Loucy (cell line): ENCODE measurements around the gene PPM1B.

Experiments used
- H2AFZ ChIP-seq: fragments of 200-600 bp; sonication (generic); 2 replicates; pipeline ENCODE4 v1.6.0; 2016; ENCODE audit warnings: antibody characterized with exemption, mild to moderate bottlenecking, low read length, moderate library complexity
- H3F3A ChIP-seq: fragments of 200-600 bp; 2 replicates; pipeline ENCODE4 v1.6.0; 2016; ENCODE audit warnings: antibody characterized with exemption, low read depth, mild to moderate bottlenecking
- H3K27me3 ChIP-seq: fragments of 200-600 bp; sonication (generic); 2 replicates; pipeline ENCODE4 v1.6.1; 2014; ENCODE audit warnings: low read length, mild to moderate bottlenecking; ENCODE audit not compliant: insufficient read depth, poor library complexity, severe bottlenecking
- H3K36me3 ChIP-seq: fragments of 200-600 bp; sonication (generic); 2 replicates; pipeline ENCODE4 v1.6.1; 2016; ENCODE audit warnings: low read length; ENCODE audit not compliant: insufficient read depth
- H3K4me1 ChIP-seq: fragments of 200-600 bp; sonication (generic); 2 replicates; pipeline ENCODE4 v1.5.1; 2014; ENCODE audit warnings: low read length, mild to moderate bottlenecking; ENCODE audit not compliant: insufficient read depth, poor library complexity, severe bottlenecking
- H3K4me2 ChIP-seq: fragments of 200-600 bp; sonication (generic); 2 replicates; pipeline ENCODE4 v1.6.0; 2014; ENCODE audit warnings: antibody characterized with exemption, low read length, low read depth, mild to moderate bottlenecking; ENCODE audit not compliant: poor library complexity, severe bottlenecking
- H3K4me3 ChIP-seq: fragments of 200-600 bp; sonication (generic); 2 replicates; pipeline ENCODE4 v1.5.1; 2014; ENCODE audit warnings: low read length, mild to moderate bottlenecking, mixed read lengths; ENCODE audit not compliant: poor library complexity, severe bottlenecking
- H3K79me2 ChIP-seq: fragments of 200-600 bp; sonication (generic); 2 replicates; pipeline ENCODE4 v1.6.1; 2014; ENCODE audit warnings: low read length; ENCODE audit not compliant: insufficient read depth
- H3K9ac ChIP-seq: fragments of 200-600 bp; sonication (generic); 2 replicates; pipeline ENCODE4 v1.6.0; 2014; ENCODE audit warnings: mild to moderate bottlenecking, low read depth, low read length, moderate library complexity; ENCODE audit not compliant: poor library complexity, severe bottlenecking
- H3K9me2 ChIP-seq: fragments of 200-600 bp; sonication (generic); replicated peaks from 2 replicates; pipeline ENCODE4 v1.6.1; 2016; ENCODE audit warnings: low read depth, low read length, mixed read lengths
- H3K9me3 ChIP-seq: fragments of 200-600 bp; sonication (generic); 2 replicates; pipeline ENCODE4 v1.6.1; 2014; ENCODE audit warnings: mild to moderate bottlenecking, antibody characterized with exemption, low read length, low read depth; ENCODE audit not compliant: insufficient read depth
- H4K20me1 ChIP-seq: fragments of 200-600 bp; sonication (generic); 2 replicates; pipeline ENCODE4 v1.6.0; 2014; ENCODE audit warnings: antibody characterized with exemption, low read length, mild to moderate bottlenecking; ENCODE audit not compliant: insufficient read depth, poor library complexity, severe bottlenecking
- CTCF ChIP-seq: fragments of 200-600 bp; sonication (generic); conservative IDR thresholded peaks from 2 replicates; pipeline ENCODE4 v1.5.1; 2014; ENCODE audit warnings: mild to moderate bottlenecking, antibody characterized with exemption, low read length
- EZH2phosphoT487 ChIP-seq: fragments of 200-600 bp; IDR thresholded peaks from 2 replicates; pipeline ENCODE4 v1.6.1; 2018; ENCODE audit warnings: antibody characterized with exemption, mild to moderate bottlenecking, moderate library complexity, borderline replicate concordance

PPM1B gene

DNA sequence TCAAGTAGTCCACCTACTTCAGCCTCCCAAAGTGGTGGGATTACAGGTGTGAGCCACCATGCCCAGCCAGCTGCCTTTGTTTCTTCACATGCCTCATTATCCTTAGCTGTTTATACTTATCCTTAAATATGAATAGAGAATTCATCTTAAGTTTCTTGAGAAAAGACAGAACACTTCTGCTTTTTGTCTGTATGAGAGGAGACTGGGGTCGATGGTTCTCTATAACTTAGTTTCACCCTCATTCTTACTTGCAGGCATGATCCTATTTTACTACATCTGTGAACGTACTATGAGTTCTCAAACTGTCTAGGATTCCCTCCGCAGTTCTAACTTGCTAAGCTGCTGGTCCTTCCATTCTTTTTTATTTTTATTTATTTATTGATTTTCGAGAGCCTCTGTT, 20.4 kb downstream of the PPM1B start:
- Histone ChIP-seq H3K9ac (no peak overlapping the region), H3K4me3 (no peak overlapping the region), H3F3A (no peaks in the 10 kb centered on the region), H3K79me2 (peaks cover 100% of the 10 kb centered on the region), H3K4me2 (no peak overlapping the region), H3K4me1 (peaks cover 33% of the 10 kb centered on the region), H3K27me3 (no peaks in the 10 kb centered on the region), H4K20me1 (peaks cover 84% of the 10 kb centered on the region), H3K36me3 (peaks cover 20% of the 10 kb centered on the region; the same call in 1 of the 2 replicates), H3K9me3 (no peaks in the 10 kb centered on the region), H3K9me2 (no peaks in the 10 kb centered on the region), H2AFZ (no peak overlapping the region)
- TF ChIP-seq EZH2phosphoT487: no peak
- no peak for TF ChIP-seq CTCF

GRCh38 chr2:44190526-44190925, 21.9 kb downstream of the PPM1B start:
- Histone ChIP-seq H3K4me2 (no peak overlapping the region), H3K9me2 (no peaks in the 10 kb centered on the region), H3K9ac (no peak overlapping the region), H3K27me3 (no peaks in the 10 kb centered on the region), H3K79me2 (peaks cover 100% of the 10 kb centered on the region), H3F3A (no peaks in the 10 kb centered on the region), H4K20me1 (peaks cover 80% of the 10 kb centered on the region), H3K9me3 (no peaks in the 10 kb centered on the region), H2AFZ (no peak overlapping the region), H3K36me3 (peaks cover 27% of the 10 kb centered on the region; the same call in 1 of the 2 replicates), H3K4me3 (no peak overlapping the region), H3K4me1 (peaks cover 19% of the 10 kb centered on the region)
- TF ChIP-seq EZH2phosphoT487: no peak
- TF ChIP-seq CTCF: no peak

GRCh38 chr2:44191739-44192138, 23.1 kb downstream of the PPM1B start:
- TF ChIP-seq EZH2phosphoT487 (no peak), CTCF (no peak)
- H3K27me3 ChIP-seq: no peaks in the 10 kb centered on the region
- H3K36me3 ChIP-seq: peaks cover 32% of the 10 kb centered on the region
- H4K20me1 ChIP-seq: peaks cover 81% of the 10 kb centered on the region
- H3K4me3 ChIP-seq: no peak overlapping the region
- H3K79me2 ChIP-seq: peaks cover 100% of the 10 kb centered on the region
- no peak overlapping the region for H3K9ac ChIP-seq
- H3K9me3 ChIP-seq: no peaks in the 10 kb centered on the region
- H3F3A ChIP-seq: no peaks in the 10 kb centered on the region
- H3K4me2 ChIP-seq: no peak overlapping the region
- H3K4me1 ChIP-seq: peaks cover 13% of the 10 kb centered on the region
- H2AFZ ChIP-seq: no peak overlapping the region
- H3K9me2 ChIP-seq: no peaks in the 10 kb centered on the region
